ENCODE results near the gene FOXO6. TPM values are rescaled to one million over a fixed set of nuclear protein-coding genes. Genes with fewer than 3 reads are reported as not detected.

FOXO6 gene
- total and polyA plus RNA-seq, 2 donors (not counting 1 experiment from before 2014, with no cell fraction given), result 0.06 to 0.15 TPM

DNA sequence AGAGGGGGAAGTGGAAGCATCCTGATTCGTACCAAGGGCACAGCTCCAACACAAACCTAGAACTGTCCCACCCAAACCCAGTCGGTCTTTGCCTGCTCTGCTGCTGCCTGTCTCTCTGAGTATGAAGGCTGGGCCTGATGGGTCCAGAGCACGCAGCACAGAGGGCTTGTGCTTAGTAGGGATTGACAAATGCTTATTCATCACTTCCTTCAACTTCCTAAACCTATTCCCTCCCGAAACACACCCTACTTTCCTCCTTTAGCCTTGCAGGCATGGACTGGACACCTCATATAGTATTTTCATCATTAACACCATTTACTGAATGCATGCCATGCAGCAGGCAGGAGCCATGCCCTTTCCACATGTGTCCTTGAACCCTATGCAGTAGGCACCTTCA lies 31.3 kb downstream of the FOXO6 start:
- Histone ChIP-seq H3K79me2 (ENCODE audit: control insufficient read depth, insufficient read depth, low read length) (no peaks in the 10 kb centered on the region), H3K36me3 (replicated peaks in 1 of 2; ENCODE audit: control extremely low read depth in 1 of 2, control insufficient read depth in 1 of 2, extremely low read depth in 1 of 2, insufficient read depth in 2 of 2, low read length in 1 of 2) (no peaks in the 10 kb centered on the region), H3K27ac (ENCODE audit: low read length in 2 of 2) (no peak overlapping the region), H3K9ac (ENCODE audit: low read length) (no peak overlapping the region), H3K4me3 (ENCODE audit: control extremely low read depth in 1 of 5, extremely low read depth in 1 of 5, insufficient read depth in 1 of 5, low read depth in 2 of 5, low read length in 4 of 5) (no peak overlapping the region), H4K20me1 (ENCODE audit: control insufficient read depth, insufficient read depth, low read length, poor library complexity, severe bottlenecking) (no peaks in the 10 kb centered on the region), H3K27me3 (replicated peaks in 1 of 4; ENCODE audit: control extremely low read depth in 1 of 4, control insufficient read depth in 3 of 4, insufficient read depth in 4 of 4, low read length in 3 of 4) (peaks cover 0 to 14% (median 1%) of the 10 kb centered on the region in 4 experiments), H3K4me2 (replicated peaks; ENCODE audit: low read depth, low read length, poor library complexity, severe bottlenecking) (no peak overlapping the region), H3K9me3 (ENCODE audit: control extremely low read depth in 1 of 3, control insufficient read depth in 2 of 3, insufficient read depth in 1 of 3, low read length in 2 of 3) (no peaks in the 10 kb centered on the region), H2AFZ (ENCODE audit: insufficient read depth, low read depth, low read length, poor library complexity, severe bottlenecking) (no peak overlapping the region), H3K4me1 (ENCODE audit: control insufficient read depth in 2 of 2, insufficient read depth in 2 of 2, low read length in 2 of 2) (no peaks in the 10 kb centered on the region)
- Mint-ChIP-seq H3K27me3 (peaks cover 40% of the 10 kb centered on the region), H3K9me3 (ENCODE audit: insufficient read depth) (no peaks in the 10 kb centered on the region), H3K4me1 (no peaks in the 10 kb centered on the region), H3K27ac (no peak overlapping the region), H3K4me3 (no peak overlapping the region)
- intact Hi-C loops (cut with micrococcal nuclease), result no loop called here
- 80% methylated on average over 1 of the region's 4 CpGs for WGBS (ENCODE audit: insufficient coverage)
- POLR2A ChIA-PET, result no interaction called here
- DNase-seq (no peak), ATAC-seq (ENCODE audit: low read depth) (no peak)
- CTCF ChIA-PET, result no interaction called here
- TF ChIP-seq, protein P1, sequence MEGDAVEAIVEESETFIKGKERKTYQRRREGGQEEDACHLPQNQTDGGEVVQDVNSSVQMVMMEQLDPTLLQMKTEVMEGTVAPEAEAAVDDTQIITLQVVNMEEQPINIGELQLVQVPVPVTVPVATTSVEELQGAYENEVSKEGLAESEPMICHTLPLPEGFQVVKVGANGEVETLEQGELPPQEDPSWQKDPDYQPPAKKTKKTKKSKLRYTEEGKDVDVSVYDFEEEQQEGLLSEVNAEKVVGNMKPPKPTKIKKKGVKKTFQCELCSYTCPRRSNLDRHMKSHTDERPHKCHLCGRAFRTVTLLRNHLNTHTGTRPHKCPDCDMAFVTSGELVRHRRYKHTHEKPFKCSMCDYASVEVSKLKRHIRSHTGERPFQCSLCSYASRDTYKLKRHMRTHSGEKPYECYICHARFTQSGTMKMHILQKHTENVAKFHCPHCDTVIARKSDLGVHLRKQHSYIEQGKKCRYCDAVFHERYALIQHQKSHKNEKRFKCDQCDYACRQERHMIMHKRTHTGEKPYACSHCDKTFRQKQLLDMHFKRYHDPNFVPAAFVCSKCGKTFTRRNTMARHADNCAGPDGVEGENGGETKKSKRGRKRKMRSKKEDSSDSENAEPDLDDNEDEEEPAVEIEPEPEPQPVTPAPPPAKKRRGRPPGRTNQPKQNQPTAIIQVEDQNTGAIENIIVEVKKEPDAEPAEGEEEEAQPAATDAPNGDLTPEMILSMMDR (IDR thresholded peaks at IDR 0.05), result no peak
- TF ChIP-seq EZH2 (IDR thresholded peaks at IDR 0.05; ENCODE audit: borderline replicate concordance, insufficient read depth, low read depth, low read length, poor library complexity, severe bottlenecking), result no peak

DNA sequence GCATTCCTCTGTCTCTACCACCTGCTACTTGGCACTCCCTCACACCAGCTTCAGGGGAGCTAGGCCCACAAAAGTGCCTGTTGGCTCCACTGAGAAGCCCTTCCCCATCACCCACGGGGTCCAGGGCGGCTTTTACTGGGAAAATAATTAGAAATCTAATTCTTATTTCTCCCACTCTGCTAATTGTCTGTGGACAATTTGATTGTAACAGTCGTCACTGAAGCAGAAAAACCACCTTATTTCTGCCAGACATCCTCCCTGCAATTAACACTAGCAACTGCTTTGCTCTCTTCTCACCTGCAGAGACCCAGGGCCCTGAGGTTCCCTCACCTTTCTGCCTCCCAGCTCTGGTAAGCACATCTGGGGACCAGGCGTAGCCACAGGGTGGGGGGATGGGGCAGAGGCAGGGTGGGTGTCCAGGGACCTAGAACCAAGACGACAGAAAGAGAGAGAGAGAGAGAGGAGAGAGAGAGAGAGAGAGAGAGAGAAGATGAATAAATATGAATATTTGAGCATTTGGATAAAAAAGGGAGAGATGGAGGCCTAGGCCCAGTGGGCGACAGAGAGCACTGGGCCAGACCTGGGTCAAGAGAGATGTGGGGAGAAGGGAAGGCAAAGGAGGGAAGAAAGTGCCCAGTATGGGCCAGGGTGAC lies 32.6 kb downstream of the FOXO6 start:
- TF ChIP-seq, protein P1 (IDR thresholded peaks at IDR 0.05), result no peak
- TF ChIP-seq EZH2 (IDR thresholded peaks at IDR 0.05; ENCODE audit: borderline replicate concordance, insufficient read depth, low read depth, low read length, poor library complexity, severe bottlenecking), result no peak
- no peak overlapping the region for H3K4me3 Mint-ChIP-seq
- DNase-seq (no peak), ATAC-seq (ENCODE audit: low read depth) (no peak)
- Histone ChIP-seq H4K20me1 (ENCODE audit: control insufficient read depth, insufficient read depth, low read length, poor library complexity, severe bottlenecking) (no peaks in the 10 kb centered on the region), H3K9ac (ENCODE audit: low read length) (no peak overlapping the region), H3K27me3 (replicated peaks in 1 of 4; ENCODE audit: control extremely low read depth in 1 of 4, control insufficient read depth in 3 of 4, insufficient read depth in 4 of 4, low read length in 3 of 4) (peaks cover 0 to 13% (median 1%) of the 10 kb centered on the region in 4 experiments), H3K36me3 (replicated peaks in 1 of 2; ENCODE audit: control extremely low read depth in 1 of 2, control insufficient read depth in 1 of 2, extremely low read depth in 1 of 2, insufficient read depth in 2 of 2, low read length in 1 of 2) (no peaks in the 10 kb centered on the region), H2AFZ (ENCODE audit: insufficient read depth, low read depth, low read length, poor library complexity, severe bottlenecking) (no peak overlapping the region), H3K4me3 (ENCODE audit: control extremely low read depth in 1 of 5, extremely low read depth in 1 of 5, insufficient read depth in 1 of 5, low read depth in 2 of 5, low read length in 4 of 5) (no peak overlapping the region), H3K79me2 (ENCODE audit: control insufficient read depth, insufficient read depth, low read length) (no peaks in the 10 kb centered on the region), H3K27ac (ENCODE audit: low read length in 2 of 2) (no peak overlapping the region), H3K9me3 (ENCODE audit: control extremely low read depth in 1 of 3, control insufficient read depth in 2 of 3, insufficient read depth in 1 of 3, low read length in 2 of 3) (peaks cover 0 to 1% (median 0%) of the 10 kb centered on the region in 3 donors), H3K4me1 (ENCODE audit: control insufficient read depth in 2 of 2, insufficient read depth in 2 of 2, low read length in 2 of 2) (peaks cover 0 to 1% of the 10 kb centered on the region in 2 donors), H3K4me2 (replicated peaks; ENCODE audit: low read depth, low read length, poor library complexity, severe bottlenecking) (no peak overlapping the region)
- POLR2A ChIA-PET, result no interaction called here
- H3K4me1 Mint-ChIP-seq, result no peaks in the 10 kb centered on the region
- WGBS (ENCODE audit: insufficient coverage), result 70% methylated on average over 3 of the region's 6 CpGs
- H3K27me3 Mint-ChIP-seq, result peaks cover 33% of the 10 kb centered on the region
- intact Hi-C loops (cut with micrococcal nuclease), result no loop called here
- CTCF ChIA-PET, result no interaction called here
- H3K9me3 Mint-ChIP-seq (ENCODE audit: insufficient read depth), result no peaks in the 10 kb centered on the region
- no peak overlapping the region for H3K27ac Mint-ChIP-seq

All from B cell (primary cell).